H1 (cell line): ENCODE results near the gene SUPT20HL1. TPM values are rescaled to one million over a fixed set of nuclear protein-coding genes. Genes with fewer than 3 reads are reported as not detected.

Experiments used
- CREB1 ChIP-seq: IDR thresholded peaks from 2 replicates; pipeline ENCODE4 v1.6.1; 2012; ENCODE audit warnings: inconsistent platforms
- KDM1A ChIP-seq: fragments of 200-600, 300-600 bp; sonication (generic); IDR thresholded peaks from 2 replicates; pipeline ENCODE4 v1.7.1; 2016; ENCODE audit warnings: mild to moderate bottlenecking, low read length, borderline replicate concordance
- POU5F1 ChIP-seq: IDR thresholded peaks from 2 replicates; pipeline ENCODE4 v1.6.1; 2011; ENCODE audit warnings: low read depth, mild to moderate bottlenecking, low read length, moderate library complexity
- polyA plus RNA-seq, 7 experiments: library from polyadenylated mRNA; depleted of rRNA in 3 of 7; stranded (reverse) in 5 of 7; unstranded in 2 of 7; fragments of >200 nt in 5 of 7; fragments of 200-250 nt in 2 of 7; gene quantifications; 1 replicate in 5 of 7; 2 replicates in 1 of 7; 4 replicates in 1 of 7; pipeline versions ENCODE4 v1.2.1 to v1.2.3, GENCODE V29; 2011 to 2013; ENCODE audit warnings: missing spikeins in 2 of 7, mixed read lengths in 2 of 7
- total RNA-seq: library from RNA; stranded (reverse); fragmentation: NEBNext Ultra II Directional; extraction: Animal tissue kit (Norgen Biotek cat#: 25700); gene quantifications from 2 replicates; pipeline ENCODE4 v1.2.1, GENCODE V29; 2021
- TF ChIP-seq, protein P1 (sequence below): IDR thresholded peaks from 2 replicates; pipeline ENCODE4 v1.6.1; 2012; ENCODE audit warnings: inconsistent platforms
- TF ChIP-seq, protein P2 (sequence below): IDR thresholded peaks from 2 replicates; pipeline ENCODE4 v1.6.1; 2012; ENCODE audit warnings: low read length, inconsistent platforms

The SUPT20HL1 gene
- total and polyA plus RNA-seq, 2 of the 8 experiments (the other 6 are each of a cell fraction or from before 2014, with no cell fraction given): not detected

DNA sequence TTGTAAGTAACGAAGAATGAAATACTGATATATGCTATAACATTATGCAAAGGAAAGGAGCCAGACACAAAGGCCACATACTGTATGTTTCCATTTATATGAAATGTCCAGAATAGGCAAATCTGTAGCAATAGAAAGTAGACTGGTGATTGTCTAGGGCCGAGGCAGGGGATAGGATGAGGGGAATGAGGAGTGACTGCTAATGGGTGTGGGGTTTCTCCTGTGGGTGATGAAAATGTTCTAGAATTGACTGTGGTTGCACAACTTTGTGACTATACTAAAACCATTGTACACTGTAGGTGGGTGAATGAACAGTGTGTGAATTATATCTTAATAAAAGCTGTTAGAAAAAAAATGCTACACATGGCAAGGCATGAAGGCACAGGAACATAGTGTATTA is 19.9 kb upstream of the SUPT20HL1 start (continued):
- TF ChIP-seq CREB1 (no peak), KDM1A (no peak), POU5F1 (no peak)
- TF ChIP-seq, protein P1, sequence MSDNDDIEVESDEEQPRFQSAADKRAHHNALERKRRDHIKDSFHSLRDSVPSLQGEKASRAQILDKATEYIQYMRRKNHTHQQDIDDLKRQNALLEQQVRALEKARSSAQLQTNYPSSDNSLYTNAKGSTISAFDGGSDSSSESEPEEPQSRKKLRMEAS: no peak
- TF ChIP-seq, protein P2, sequence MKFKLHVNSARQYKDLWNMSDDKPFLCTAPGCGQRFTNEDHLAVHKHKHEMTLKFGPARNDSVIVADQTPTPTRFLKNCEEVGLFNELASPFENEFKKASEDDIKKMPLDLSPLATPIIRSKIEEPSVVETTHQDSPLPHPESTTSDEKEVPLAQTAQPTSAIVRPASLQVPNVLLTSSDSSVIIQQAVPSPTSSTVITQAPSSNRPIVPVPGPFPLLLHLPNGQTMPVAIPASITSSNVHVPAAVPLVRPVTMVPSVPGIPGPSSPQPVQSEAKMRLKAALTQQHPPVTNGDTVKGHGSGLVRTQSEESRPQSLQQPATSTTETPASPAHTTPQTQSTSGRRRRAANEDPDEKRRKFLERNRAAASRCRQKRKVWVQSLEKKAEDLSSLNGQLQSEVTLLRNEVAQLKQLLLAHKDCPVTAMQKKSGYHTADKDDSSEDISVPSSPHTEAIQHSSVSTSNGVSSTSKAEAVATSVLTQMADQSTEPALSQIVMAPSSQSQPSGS: no peak
